Osteocyte (in vitro differentiated cells): ENCODE measurements around the gene RASGRP3. TPM values are rescaled to one million over a fixed set of nuclear protein-coding genes. Genes with fewer than 3 reads are reported as not detected.

Source experiments
- DNase-seq: peaks from one replicate; pipeline ENCODE4 v3.0.0; 2021; ENCODE audit warnings: mixed read lengths; ENCODE audit not compliant: unreplicated experiment; ENCODE audit errors: extremely low spot score
- H3K27ac Mint-ChIP-seq: one replicate; pipeline ENCODE4 v1.8.0; 2021; ENCODE audit warnings: mild to moderate bottlenecking, mixed read lengths; ENCODE audit not compliant: unreplicated experiment
- H3K27me3 Mint-ChIP-seq: one replicate; pipeline ENCODE4 v1.8.0; 2021; ENCODE audit warnings: mixed read lengths; ENCODE audit not compliant: unreplicated experiment
- H3K36me3 Mint-ChIP-seq: one replicate; pipeline ENCODE4 v1.8.0; 2021; ENCODE audit warnings: mixed read lengths; ENCODE audit not compliant: unreplicated experiment
- H3K4me1 Mint-ChIP-seq: one replicate; pipeline ENCODE4 v1.8.0; 2021; ENCODE audit warnings: mixed read lengths; ENCODE audit not compliant: unreplicated experiment
- H3K4me3 Mint-ChIP-seq: one replicate; pipeline ENCODE4 v1.8.0; 2021; ENCODE audit warnings: mild to moderate bottlenecking, moderate library complexity, mixed read lengths; ENCODE audit not compliant: unreplicated experiment
- H3K9me3 Mint-ChIP-seq: one replicate; pipeline ENCODE4 v1.8.0; 2021; ENCODE audit warnings: mixed read lengths; ENCODE audit not compliant: unreplicated experiment
- total RNA-seq: library from RNA; stranded (reverse); gene quantifications from 2 replicates; pipeline ENCODE4 v1.2.1, GENCODE V29; 2021
- TF ChIP-seq, protein P1 (sequence below): fragments of 200-600 bp; sonication (generic); IDR thresholded peaks from 2 replicates; pipeline ENCODE4 v1.5.0; 2021; ENCODE audit warnings: antibody characterized with exemption, mild to moderate bottlenecking, moderate library complexity

RASGRP3 gene
- total RNA-seq, 1 donor from 2014 or later, result 2.1 TPM

DNA sequence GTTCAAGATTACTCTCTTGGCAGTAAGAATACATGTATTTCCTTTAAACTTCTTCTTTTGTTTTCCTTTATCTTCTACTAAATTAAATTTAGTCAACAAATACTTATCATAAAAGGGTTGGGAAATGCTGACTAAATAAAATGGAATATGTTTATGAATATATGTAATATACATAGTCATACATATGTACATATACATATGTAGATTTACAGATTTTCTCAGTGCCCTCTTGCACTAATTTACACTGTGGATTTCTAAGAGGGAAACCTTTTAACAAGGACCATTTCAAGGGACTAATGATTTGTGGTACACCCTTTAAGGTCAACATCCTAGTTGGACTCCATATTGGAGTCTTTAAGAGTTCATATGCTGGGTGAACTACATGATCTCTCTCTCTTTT, 85.4 kb downstream of the RASGRP3 start:
- Mint-ChIP-seq H3K27me3 (no peaks in the 10 kb centered on the region), H3K9me3 (no peaks in the 10 kb centered on the region), H3K4me1 (peaks cover 6% of the 10 kb centered on the region), H3K27ac (no peak overlapping the region), H3K36me3 (peaks cover 21% of the 10 kb centered on the region), H3K4me3 (no peak overlapping the region)
- TF ChIP-seq, protein P1, sequence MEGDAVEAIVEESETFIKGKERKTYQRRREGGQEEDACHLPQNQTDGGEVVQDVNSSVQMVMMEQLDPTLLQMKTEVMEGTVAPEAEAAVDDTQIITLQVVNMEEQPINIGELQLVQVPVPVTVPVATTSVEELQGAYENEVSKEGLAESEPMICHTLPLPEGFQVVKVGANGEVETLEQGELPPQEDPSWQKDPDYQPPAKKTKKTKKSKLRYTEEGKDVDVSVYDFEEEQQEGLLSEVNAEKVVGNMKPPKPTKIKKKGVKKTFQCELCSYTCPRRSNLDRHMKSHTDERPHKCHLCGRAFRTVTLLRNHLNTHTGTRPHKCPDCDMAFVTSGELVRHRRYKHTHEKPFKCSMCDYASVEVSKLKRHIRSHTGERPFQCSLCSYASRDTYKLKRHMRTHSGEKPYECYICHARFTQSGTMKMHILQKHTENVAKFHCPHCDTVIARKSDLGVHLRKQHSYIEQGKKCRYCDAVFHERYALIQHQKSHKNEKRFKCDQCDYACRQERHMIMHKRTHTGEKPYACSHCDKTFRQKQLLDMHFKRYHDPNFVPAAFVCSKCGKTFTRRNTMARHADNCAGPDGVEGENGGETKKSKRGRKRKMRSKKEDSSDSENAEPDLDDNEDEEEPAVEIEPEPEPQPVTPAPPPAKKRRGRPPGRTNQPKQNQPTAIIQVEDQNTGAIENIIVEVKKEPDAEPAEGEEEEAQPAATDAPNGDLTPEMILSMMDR, result no peak
- DNase-seq, result no peak

DNA sequence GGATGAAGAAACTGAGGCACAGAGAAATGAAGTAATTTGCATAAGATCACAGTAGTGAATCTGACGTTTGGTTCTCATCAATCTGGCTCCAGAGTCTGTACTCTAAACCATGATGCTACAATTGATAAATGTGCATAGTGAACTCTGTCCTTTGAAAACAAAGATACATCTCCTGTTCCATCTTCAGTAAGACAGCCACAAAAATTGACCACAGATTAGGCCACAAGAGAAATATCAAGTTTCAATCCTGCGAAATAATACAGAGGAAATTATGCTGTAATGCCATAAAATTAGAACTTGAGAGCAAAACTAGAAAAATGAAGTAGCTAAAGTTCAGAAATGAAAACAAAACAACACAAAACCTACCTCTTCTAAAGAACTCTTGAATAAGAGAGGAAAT, 94.2 kb downstream of the RASGRP3 start:
- no peak overlapping the region for H3K27ac Mint-ChIP-seq
- H3K36me3 Mint-ChIP-seq, result no peaks in the 10 kb centered on the region
- H3K9me3 Mint-ChIP-seq, result no peaks in the 10 kb centered on the region
- TF ChIP-seq, protein P1, result no peak
- no peaks in the 10 kb centered on the region for H3K27me3 Mint-ChIP-seq
- DNase-seq, result no peak
- H3K4me1 Mint-ChIP-seq, result peaks cover 2% of the 10 kb centered on the region
- H3K4me3 Mint-ChIP-seq, result no peak overlapping the region

DNA sequence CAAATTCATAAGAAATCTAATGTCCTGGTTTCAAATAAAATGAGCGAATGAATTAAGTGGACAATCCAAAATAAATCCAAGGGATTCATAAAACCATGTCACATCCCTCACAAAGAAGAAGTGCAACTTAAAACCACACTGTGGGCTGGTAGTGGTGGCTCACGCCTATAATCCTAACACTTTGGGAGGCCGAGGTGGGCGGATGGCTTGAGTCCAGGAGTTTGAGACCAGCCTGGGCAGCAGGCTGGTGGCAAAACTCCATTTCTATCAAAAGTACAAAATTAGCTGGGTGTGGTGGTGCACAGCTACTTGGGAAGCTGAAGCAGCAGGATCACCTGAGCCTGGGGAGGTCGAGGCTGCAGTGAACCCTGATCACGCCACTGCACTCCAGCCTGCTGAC, 97.2 kb downstream of the RASGRP3 start:
- DNase-seq, result no peak
- H3K36me3 Mint-ChIP-seq, result no peaks in the 10 kb centered on the region
- H3K27me3 Mint-ChIP-seq, result no peaks in the 10 kb centered on the region
- H3K9me3 Mint-ChIP-seq, result no peaks in the 10 kb centered on the region
- H3K4me3 Mint-ChIP-seq, result no peak overlapping the region
- no peak overlapping the region for H3K27ac Mint-ChIP-seq
- TF ChIP-seq, protein P1, result no peak
- H3K4me1 Mint-ChIP-seq, result peaks cover 6% of the 10 kb centered on the region

DNA sequence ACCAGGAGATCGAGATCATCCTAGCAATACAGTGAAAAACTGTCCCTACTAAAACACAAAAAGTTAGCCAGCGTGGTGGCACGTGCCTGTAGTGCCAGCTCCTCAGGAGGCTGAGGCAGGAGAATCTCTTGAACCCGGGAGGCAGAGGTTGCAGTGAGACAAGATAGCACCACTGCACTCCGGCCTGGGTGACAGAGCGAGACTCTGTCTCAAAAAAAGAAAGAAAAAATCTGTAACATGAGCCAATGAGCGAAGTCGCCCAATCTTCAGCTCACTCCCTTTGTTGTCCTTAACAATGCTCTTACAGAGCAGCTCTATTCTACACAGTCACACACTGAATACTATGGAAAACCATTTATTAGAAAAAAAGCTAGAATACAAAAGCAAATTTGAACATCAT, 100.6 kb downstream of the RASGRP3 start:
- Mint-ChIP-seq H3K9me3 (no peaks in the 10 kb centered on the region), H3K27me3 (no peaks in the 10 kb centered on the region), H3K4me1 (peaks cover 7% of the 10 kb centered on the region), H3K36me3 (peaks cover 7% of the 10 kb centered on the region), H3K27ac (no peak overlapping the region), H3K4me3 (no peak overlapping the region)
- TF ChIP-seq, protein P1, result no peak
- DNase-seq, result no peak

DNA sequence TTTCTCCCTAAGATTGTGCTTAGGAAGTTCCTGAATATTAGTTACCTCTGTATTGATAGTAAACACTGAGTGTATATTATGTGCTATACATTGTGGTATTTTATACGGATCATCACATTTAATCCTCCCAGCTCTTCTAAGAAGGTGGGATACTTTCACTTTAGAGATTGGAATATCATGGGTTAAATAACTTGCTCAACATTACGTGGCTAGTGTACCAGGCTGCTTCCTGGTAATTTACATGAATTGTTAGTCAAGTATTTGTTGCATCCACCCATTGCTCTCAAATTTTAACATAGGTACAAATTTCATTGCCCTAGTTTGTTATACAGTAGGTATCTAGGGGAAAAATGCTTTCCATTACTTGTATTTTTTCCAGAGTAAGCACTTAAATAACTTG, 101.2 kb downstream of the RASGRP3 start:
- H3K27ac Mint-ChIP-seq, result no peak overlapping the region
- peaks cover 7% of the 10 kb centered on the region for H3K4me1 Mint-ChIP-seq
- H3K27me3 Mint-ChIP-seq, result no peaks in the 10 kb centered on the region
- TF ChIP-seq, protein P1, result no peak
- DNase-seq, result no peak
- no peak overlapping the region for H3K4me3 Mint-ChIP-seq
- H3K36me3 Mint-ChIP-seq, result peaks cover 9% of the 10 kb centered on the region
- no peaks in the 10 kb centered on the region for H3K9me3 Mint-ChIP-seq
